Caco-2 (cell line): Measurements from ENCODE around the gene RGS8. TPM values are rescaled to one million over a fixed set of nuclear protein-coding genes. Genes with fewer than 3 reads are reported as not detected.

Experiments
- BruUV-seq: library from RNA; stranded (reverse); fragments of 400-500 nt; replicated peaks from 2 replicates; lab custom pipeline; 2021; lab: Mats Ljungman, UMichigan
- CTCF ChIA-PET: fragments of 300-600 bp; sonication (Branson Sonifier 250); formaldehyde crosslinking; loops from one replicate; lab custom pipeline; 2022; ENCODE audit warnings: antibody characterized with exemption; lab: Charles Lee
- POLR2A ChIA-PET: fragments of 300-600 bp; sonication (Branson Sonifier 250); formaldehyde crosslinking; loops from one replicate; lab custom pipeline; 2022; ENCODE audit warnings: antibody characterized with exemption; lab: Charles Lee
- DNase-seq, 2 experiments: peaks; one replicate each; pipeline versions ENCODE4 v3.0.0 to v3.0.0-alpha.2; 2020 to 2022
- H3K27me3 ChIP-seq: replicated peaks from 2 replicates; pipeline ENCODE4 v1.6.0; 2011; ENCODE audit warnings: low read length; ENCODE audit not compliant: control insufficient read depth, insufficient read depth
- H3K36me3 ChIP-seq: 2 replicates; pipeline ENCODE4 v1.5.1; 2011; ENCODE audit warnings: low read length; ENCODE audit not compliant: control insufficient read depth, insufficient read depth
- H3K4me1 ChIP-seq: fragments of 250-450 bp; sonication (Bioruptor Pico); 2 replicates; pipeline ENCODE4 v1.5.1; 2020; ENCODE audit warnings: mild to moderate bottlenecking
- H3K4me3 ChIP-seq: 2 replicates; pipeline ENCODE4 v1.5.1; 2011; ENCODE audit warnings: low read depth, mild to moderate bottlenecking, control low read depth, low read length
- H3K9me3 ChIP-seq: fragments of 250-450 bp; sonication (Bioruptor Pico); 2 replicates; pipeline ENCODE4 v1.5.1; 2020; ENCODE audit warnings: mild to moderate bottlenecking, moderate library complexity
- H3K27ac Mint-ChIP-seq: one replicate; pipeline ENCODE4 v1.8.0; 2022; ENCODE audit warnings: mixed read lengths; ENCODE audit not compliant: unreplicated experiment
- H3K27me3 Mint-ChIP-seq: one replicate; pipeline ENCODE4 v1.8.0; 2022; ENCODE audit warnings: mixed read lengths; ENCODE audit not compliant: insufficient read depth, unreplicated experiment
- H3K36me3 Mint-ChIP-seq: one replicate; pipeline ENCODE4 v1.8.0; 2022; ENCODE audit warnings: mild to moderate bottlenecking, mixed read lengths; ENCODE audit not compliant: insufficient read depth, unreplicated experiment
- H3K4me1 Mint-ChIP-seq: one replicate; pipeline ENCODE4 v1.8.0; 2022; ENCODE audit warnings: low read depth, mixed read lengths; ENCODE audit not compliant: unreplicated experiment
- H3K4me3 Mint-ChIP-seq: one replicate; pipeline ENCODE4 v1.8.0; 2022; ENCODE audit warnings: mild to moderate bottlenecking, moderate library complexity, mixed read lengths; ENCODE audit not compliant: unreplicated experiment
- H3K9me3 Mint-ChIP-seq: one replicate; pipeline ENCODE4 v1.8.0; 2022; ENCODE audit warnings: mixed read lengths; ENCODE audit not compliant: unreplicated experiment
- intact Hi-C: fragments of 100-400 bp; cut with micrococcal nuclease; formaldehyde crosslinking; loops from one replicate; pipeline ENCODE4 v1.10.0; 2022; ENCODE audit not compliant: unreplicated experiment
- total RNA-seq: library from RNA; stranded (reverse); gene quantifications from 2 replicates; pipeline ENCODE4 v1.2.3, GENCODE V29; 2022
- TF ChIP-seq, protein P1 (sequence below), 2 experiments: fragments of 200-600 bp in 1 of 2; IDR thresholded peaks; 1 replicate in 1 of 2; 2 replicates in 1 of 2; pipeline versions ENCODE4 v1.5.1 to v1.8.0; 2011 to 2022; ENCODE audit warnings: antibody characterized with exemption in 1 of 2, control low read depth in 1 of 2, inconsistent platforms in 1 of 2, low read depth in 1 of 2, low read length in 1 of 2, mild to moderate bottlenecking in 1 of 2, moderate library complexity in 1 of 2; ENCODE audit not compliant: insufficient read depth in 1 of 2, severe bottlenecking in 1 of 2, unreplicated experiment in 1 of 2

The RGS8 gene
- total RNA-seq, 1 experiment from 2014 or later, result not detected

DNA sequence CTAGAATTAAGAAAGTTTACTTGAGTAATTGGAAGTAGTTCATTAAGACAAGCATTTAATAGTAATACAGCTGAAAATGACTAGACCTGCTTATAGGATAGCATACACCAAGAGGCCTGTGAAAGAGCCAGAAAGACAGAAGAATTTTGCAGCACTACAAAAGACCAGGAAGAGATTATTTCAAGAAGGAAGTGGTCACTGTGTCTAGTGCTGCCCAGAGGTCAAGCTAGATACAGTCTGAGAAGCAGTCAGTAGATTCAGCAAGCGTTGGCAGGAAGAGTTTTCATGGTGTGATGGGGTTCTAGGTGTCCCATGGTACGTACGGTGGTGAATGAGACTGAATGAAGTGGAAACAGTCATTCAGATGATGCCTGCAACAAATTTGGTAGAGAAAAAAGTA is 31.5 kb downstream of the RGS8 start:
- no peak overlapping the region for H3K4me3 ChIP-seq
- no peak for DNase-seq
- Mint-ChIP-seq H3K27ac (no peak overlapping the region), H3K4me3 (no peak overlapping the region), H3K4me1 (no peaks in the 10 kb centered on the region), H3K9me3 (no peaks in the 10 kb centered on the region), H3K27me3 (peaks cover 2% of the 10 kb centered on the region), H3K36me3 (no peaks in the 10 kb centered on the region)
- POLR2A ChIA-PET, result no interaction called here
- H3K9me3 ChIP-seq, result no peaks in the 10 kb centered on the region
- intact Hi-C loops, result no loop called here
- TF ChIP-seq, protein P1, sequence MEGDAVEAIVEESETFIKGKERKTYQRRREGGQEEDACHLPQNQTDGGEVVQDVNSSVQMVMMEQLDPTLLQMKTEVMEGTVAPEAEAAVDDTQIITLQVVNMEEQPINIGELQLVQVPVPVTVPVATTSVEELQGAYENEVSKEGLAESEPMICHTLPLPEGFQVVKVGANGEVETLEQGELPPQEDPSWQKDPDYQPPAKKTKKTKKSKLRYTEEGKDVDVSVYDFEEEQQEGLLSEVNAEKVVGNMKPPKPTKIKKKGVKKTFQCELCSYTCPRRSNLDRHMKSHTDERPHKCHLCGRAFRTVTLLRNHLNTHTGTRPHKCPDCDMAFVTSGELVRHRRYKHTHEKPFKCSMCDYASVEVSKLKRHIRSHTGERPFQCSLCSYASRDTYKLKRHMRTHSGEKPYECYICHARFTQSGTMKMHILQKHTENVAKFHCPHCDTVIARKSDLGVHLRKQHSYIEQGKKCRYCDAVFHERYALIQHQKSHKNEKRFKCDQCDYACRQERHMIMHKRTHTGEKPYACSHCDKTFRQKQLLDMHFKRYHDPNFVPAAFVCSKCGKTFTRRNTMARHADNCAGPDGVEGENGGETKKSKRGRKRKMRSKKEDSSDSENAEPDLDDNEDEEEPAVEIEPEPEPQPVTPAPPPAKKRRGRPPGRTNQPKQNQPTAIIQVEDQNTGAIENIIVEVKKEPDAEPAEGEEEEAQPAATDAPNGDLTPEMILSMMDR (IDR thresholded peaks at IDR 0.05; ENCODE audit: insufficient read depth in 1 of 2, low read depth in 1 of 2, low read length in 1 of 2, severe bottlenecking in 1 of 2, unreplicated experiment in 1 of 2), result no peak
- no peaks in the 10 kb centered on the region for H3K36me3 ChIP-seq
- CTCF ChIA-PET, result interaction anchor here (0.6 kb wide), 1 partner anchor 696 kb away, joined by 3 read pairs; no protein-coding TSS in a partner anchor
- H3K4me1 ChIP-seq, result no peaks in the 10 kb centered on the region
- H3K27me3 ChIP-seq, result no peaks in the 10 kb centered on the region
- no TSS peak for BruUV-seq

GRCh38 chr1:182651339-182651724 is 33.1 kb downstream of the RGS8 start:
- Mint-ChIP-seq H3K4me1 (no peaks in the 10 kb centered on the region), H3K27ac (no peak overlapping the region), H3K36me3 (no peaks in the 10 kb centered on the region), H3K4me3 (no peak overlapping the region), H3K9me3 (no peaks in the 10 kb centered on the region), H3K27me3 (no peaks in the 10 kb centered on the region)
- H3K9me3 ChIP-seq, result no peaks in the 10 kb centered on the region
- intact Hi-C loops, result no loop called here
- ChIA-PET POLR2A (no interaction called here), CTCF (no interaction called here)
- H3K27me3 ChIP-seq, result no peaks in the 10 kb centered on the region
- no TSS peak for BruUV-seq
- DNase-seq, result no peak
- no peak overlapping the region for H3K4me3 ChIP-seq
- no peaks in the 10 kb centered on the region for H3K36me3 ChIP-seq
- H3K4me1 ChIP-seq, result no peaks in the 10 kb centered on the region
- TF ChIP-seq, protein P1 (IDR thresholded peaks at IDR 0.05; ENCODE audit: insufficient read depth in 1 of 2, low read depth in 1 of 2, low read length in 1 of 2, severe bottlenecking in 1 of 2, unreplicated experiment in 1 of 2), result no peak

GRCh38 chr1:182650678-182651338 is 33.6 kb downstream of the RGS8 start:
- no peaks in the 10 kb centered on the region for H3K9me3 Mint-ChIP-seq
- TF ChIP-seq, protein P1 (IDR thresholded peaks at IDR 0.05; ENCODE audit: insufficient read depth in 1 of 2, low read depth in 1 of 2, low read length in 1 of 2, severe bottlenecking in 1 of 2, unreplicated experiment in 1 of 2), result no peak

More at GRCh38 chr1:182650678-182651338, 33.6 kb downstream of the RGS8 start:
- Mint-ChIP-seq H3K36me3 (no peaks in the 10 kb centered on the region), H3K4me3 (no peak overlapping the region), H3K27me3 (no peaks in the 10 kb centered on the region), H3K27ac (no peak overlapping the region), H3K4me1 (no peaks in the 10 kb centered on the region)
- BruUV-seq, result no TSS peak
- CTCF ChIA-PET, result no interaction called here
- no peak overlapping the region for H3K4me3 ChIP-seq
- no peaks in the 10 kb centered on the region for H3K36me3 ChIP-seq
- H3K4me1 ChIP-seq, result no peaks in the 10 kb centered on the region
- no peaks in the 10 kb centered on the region for H3K27me3 ChIP-seq
- POLR2A ChIA-PET, result no interaction called here
- intact Hi-C loops, result no loop called here
- no peak for DNase-seq
- no peaks in the 10 kb centered on the region for H3K9me3 ChIP-seq
